Measurements from ENCODE around the gene EIF3L.

Gene EIF3L

GRCh38 chr22:37817705-37818408 is 31.4 kb upstream of the EIF3L start:
- peak; percentile 37 for DNase-seq

- no peak for DNase-seq
These were observed 30.7 kb upstream of the EIF3L start for GRCh38 chr22:37818409-37819104.

GRCh38 chr22:37819105-37819433 is 30.1 kb upstream of the EIF3L start:
- DNase-seq: no peak

- no peak for DNase-seq
These were observed 28.9 kb upstream of the EIF3L start for GRCh38 chr22:37820350-37820749.

GRCh38 chr22:37822079-37822833 is 27.0 kb upstream of the EIF3L start:
- peak; percentile 27 for DNase-seq

- DNase-seq: peak; percentile 73
These were observed 25.9 kb upstream of the EIF3L start, which contains the start of gene GALR3 for GRCh38 chr22:37823134-37823985. GALR3 (plus strand) TSS chr22:37823382; CDS start chr22:37823407, 25 bp downstream.

- no peak for DNase-seq
These were observed 24.3 kb upstream of the EIF3L start for GRCh38 chr22:37824674-37825641.

GRCh38 chr22:37827056-37827455 is 22.2 kb upstream of the EIF3L start:
- no peak for DNase-seq

GRCh38 chr22:37830093-37830842 is 19.0 kb upstream of the EIF3L start:
- DNase-seq: no peak

- no peak for DNase-seq
These were observed 17.7 kb upstream of the EIF3L start for GRCh38 chr22:37831472-37831871.

- no peak for DNase-seq
These were observed 17.0 kb upstream of the EIF3L start for GRCh38 chr22:37832022-37832857.

GRCh38 chr22:37842015-37842793 is 7.0 kb upstream of the EIF3L start:
- no peak for DNase-seq

GRCh38 chr22:37843741-37844089 is 5.5 kb upstream of the EIF3L start:
- no peak for DNase-seq

- DNase-seq: no peak
These were observed 4.3 kb upstream of the EIF3L start for GRCh38 chr22:37844904-37845329.

GRCh38 chr22:37846433-37846832 is 2.8 kb upstream of the EIF3L start:
- no peak for DNase-seq

- no peak for DNase-seq
These were observed 581 bp upstream of the EIF3L start for GRCh38 chr22:37848587-37849088.

GRCh38 chr22:37850801-37851200 is 1.6 kb downstream of the EIF3L start:
- no peak for DNase-seq

GRCh38 chr22:37852418-37852817 is 3.2 kb downstream of the EIF3L start:
- no peak for DNase-seq

- no peak for DNase-seq
These were observed 5.7 kb downstream of the EIF3L start for GRCh38 chr22:37854946-37855345.

Measured in NCI-H510A (cell line).